Tracheal epithelial cell (primary cell): Measurements from ENCODE around the gene PRSS38. TPM values are rescaled to one million over a fixed set of nuclear protein-coding genes. Genes with fewer than 3 reads are reported as not detected.

Source experiments
- total RNA-seq: library from RNA; depleted of rRNA; stranded (reverse); fragments of >200 nt; gene quantifications from 2 replicates; pipeline ENCODE4 v1.2.1, GENCODE V29; 2014

The PRSS38 gene
- not detected in 2 replicates for total RNA-seq

DNA sequence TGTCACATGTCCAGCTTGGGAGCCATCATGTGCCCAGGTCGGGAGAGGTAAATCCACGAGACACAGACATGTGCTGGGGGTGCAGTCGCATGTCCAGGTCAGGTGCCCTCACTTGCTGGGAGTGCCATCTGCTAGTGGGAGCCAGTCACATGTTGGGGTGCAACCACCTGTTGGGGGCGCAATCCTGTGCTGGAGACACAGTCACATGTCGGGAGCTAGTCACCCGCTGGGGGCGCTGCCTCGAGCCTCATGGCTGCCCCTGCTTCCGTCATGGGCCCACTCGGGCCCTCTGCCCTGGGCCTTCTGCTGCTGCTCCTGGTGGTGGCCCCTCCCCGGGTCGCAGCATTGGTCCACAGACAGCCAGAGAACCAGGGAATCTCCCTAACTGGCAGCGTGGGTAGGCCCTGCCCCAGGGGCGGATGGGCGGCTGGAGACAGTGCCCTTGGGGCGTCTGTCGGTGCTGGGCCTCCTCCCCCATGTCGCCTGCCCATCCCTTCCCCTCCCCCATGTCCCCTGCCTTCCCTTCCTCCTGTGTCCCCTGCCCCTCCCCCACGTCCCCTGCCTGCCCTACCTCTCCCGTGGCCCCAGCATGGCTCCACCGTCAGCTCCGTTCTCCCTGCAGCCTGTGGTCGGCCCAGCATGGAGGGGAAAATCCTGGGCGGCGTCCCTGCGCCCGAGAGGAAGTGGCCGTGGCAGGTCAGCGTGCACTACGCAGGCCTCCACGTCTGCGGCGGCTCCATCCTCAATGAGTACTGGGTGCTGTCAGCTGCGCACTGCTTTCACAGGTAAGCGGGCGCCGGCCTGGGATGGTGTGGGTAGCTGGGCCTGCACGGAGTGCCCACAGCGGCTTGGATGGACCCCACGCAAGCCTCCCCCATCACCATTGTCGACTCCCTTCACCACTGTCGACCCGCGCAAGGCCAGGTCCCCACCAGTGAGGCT lies at the start of gene PRSS38:
Gene PRSS38, plus strand, starts transcription at position 208 of the 942 bp plus-strand sequence. Its CDS starts 42 bp downstream, at position 250.

Other genes starting within 250 kb of the PRSS38 start
- gene JMJD4, start 80.4 kb upstream of the PRSS38 start, total RNA-seq: 22.2 and 35.7 TPM in 2 replicates
- gene SNAP47, start 80.2 kb upstream of the PRSS38 start, total RNA-seq: 42.9 and 50.7 TPM in 2 replicates
- 1.9 and 3.2 TPM in 2 replicates for gene WNT9A, start 132.3 kb downstream of the PRSS38 start, total RNA-seq
- under 0.01 TPM in 1 of 2 replicates, not detected in the other for gene WNT3A, start 191.3 kb downstream of the PRSS38 start, total RNA-seq